Myometrial cell (primary cell): ENCODE results near the gene PUM2. TPM values are rescaled to one million over a fixed set of nuclear protein-coding genes. Genes with fewer than 3 reads are reported as not detected.

Source experiments
- total RNA-seq: library from RNA; depleted of rRNA; stranded (reverse); fragments of >200 nt; gene quantifications from 2 replicates; pipeline ENCODE4 v1.2.3, GENCODE V29; 2015

Gene PUM2
- 11.0 and 14.7 TPM in 2 replicates for total RNA-seq

GRCh38 chr2:20350753-20351554, at the start of gene PUM2:
Gene PUM2, minus strand, starts transcription at chr2:20350844. Its CDS starts 23,484 bp downstream, at chr2:20327360.

DNA sequence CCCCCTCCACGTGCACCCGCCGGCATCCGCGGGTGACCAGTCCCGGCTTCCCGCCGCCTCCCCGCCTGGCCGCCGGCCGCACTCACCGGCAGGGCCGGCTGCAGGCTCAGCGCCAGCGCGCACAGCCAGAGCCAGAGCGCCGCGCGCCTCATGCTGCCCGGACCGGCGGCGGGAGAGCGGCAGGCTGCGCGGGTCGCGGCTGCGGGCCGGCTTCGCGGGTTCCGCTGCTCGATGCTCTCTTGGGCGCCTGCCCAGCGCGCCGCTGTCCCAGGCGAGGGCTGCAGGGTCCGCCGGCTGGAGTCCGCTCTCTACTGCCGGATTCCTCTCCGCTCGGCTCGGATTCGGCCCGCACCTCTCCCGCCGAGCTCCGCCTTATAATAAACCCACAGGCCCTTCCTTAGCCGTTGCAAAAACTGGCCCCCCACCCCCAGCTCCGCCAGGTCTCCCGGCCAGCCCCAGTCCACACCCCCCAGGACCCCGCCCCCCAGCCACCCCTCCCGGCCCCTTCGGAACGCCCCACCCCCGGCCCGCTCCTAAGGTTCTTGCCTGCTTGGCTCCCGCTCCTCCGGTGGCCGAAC, 125.8 kb downstream of the PUM2 start, which contains the start of gene SDC1:
TSS of gene SDC1 (minus strand) at position 415 of the 578 bp plus-strand sequence. CDS start at position 152, 263 bp downstream.

Other genes starting within 250 kb of the PUM2 start
- gene SDC1, start 125.7 kb downstream of the PUM2 start, total RNA-seq = 25.1 and 26.1 TPM in 2 replicates
- 174 and 214 TPM in 2 replicates for gene RHOB, start 96.2 kb upstream of the PUM2 start, total RNA-seq